Thoracic aorta (tissue), 2 donors: ENCODE measurements around the gene RGL2. TPM values are rescaled to one million over a fixed set of nuclear protein-coding genes. Genes with fewer than 3 reads are reported as not detected.
A peak's percentile ranks its signal among the peaks of the same experiment; 100 is the strongest.

Source experiments
- ATAC-seq: fragments of 150-250 bp; one replicate; pipeline ENCODE4 v1.8.0; 2017; ENCODE audit warnings: low read depth; ENCODE audit not compliant: insufficient number of reproducible peaks, low FRiP score
- DNase-seq: peaks from one replicate; pipeline ENCODE4 v3.0.0-alpha.2; 2020; ENCODE audit warnings: low spot score
- H3K27ac ChIP-seq, 2 donors: fragments of 200-600 bp; sonication (generic); 1 replicate in 1 of 2; 2 replicates in 1 of 2; pipeline ENCODE4 v1.5.1; 2016; ENCODE audit warnings: mild to moderate bottlenecking in 2 of 2, moderate library complexity in 2 of 2
- H3K27me3 ChIP-seq: fragments of 200-600 bp; sonication (generic); replicated peaks from 2 replicates; pipeline ENCODE4 v1.6.0; 2016; ENCODE audit warnings: mild to moderate bottlenecking; ENCODE audit not compliant: insufficient read depth
- H3K36me3 ChIP-seq: fragments of 200-600 bp; sonication (generic); one replicate; pipeline ENCODE4 v1.5.1; 2016
- H3K4me1 ChIP-seq, 2 donors: fragments of 200-600 bp; sonication (generic); 1 replicate in 1 of 2; 2 replicates in 1 of 2; pipeline versions ENCODE4 v1.5.1 to v1.6.0; 2016; ENCODE audit warnings: low read depth in 2 of 2, mild to moderate bottlenecking in 1 of 2; ENCODE audit not compliant: control insufficient read depth in 1 of 2
- H3K4me3 ChIP-seq: fragments of 200-600 bp; sonication (generic); 2 replicates; pipeline ENCODE4 v1.5.1; 2016; ENCODE audit warnings: mild to moderate bottlenecking
- H3K9me3 ChIP-seq: fragments of 200-600 bp; sonication (generic); 2 replicates; pipeline ENCODE4 v1.5.1; 2016
- CTCF ChIP-seq: fragments of 200-600 bp; sonication (generic); IDR thresholded peaks from one replicate; pipeline ENCODE4 v1.5.1; 2019; ENCODE audit warnings: antibody characterized with exemption
- total RNA-seq, 2 donors: library from RNA; depleted of rRNA; stranded (reverse); fragments of >200 nt; gene quantifications; one replicate each; pipeline versions ENCODE4 v1.1.0 to v1.2.3, GENCODE V29; 2016

The RGL2 gene
- total RNA-seq, 2 donors from 2014 or later = 49.9 to 83.5 TPM

- no peak for ATAC-seq
- Histone ChIP-seq H3K27me3 (no peaks in the 10 kb centered on the region), H3K36me3 (peaks cover 3% of the 10 kb centered on the region), H3K27ac (no peak overlapping the region), H3K4me1 (peaks cover 9 to 23% of the 10 kb centered on the region in 2 donors), H3K4me3 (no peak overlapping the region), H3K9me3 (no peaks in the 10 kb centered on the region)
- TF ChIP-seq CTCF = no peak
- no peak for DNase-seq
These were observed 18.2 kb downstream of the RGL2 start for GRCh38 chr6:33280539-33280938.

GRCh38 chr6:33279971-33280511 is 18.7 kb downstream of the RGL2 start:
- TF ChIP-seq CTCF = peak; percentile 24
- ATAC-seq (no peak), DNase-seq (no peak)
- no peaks in the 10 kb centered on the region for H3K9me3 ChIP-seq
- H3K27me3 ChIP-seq = no peaks in the 10 kb centered on the region
- no peak overlapping the region for H3K27ac ChIP-seq
- H3K4me1 ChIP-seq = peaks cover 9 to 25% of the 10 kb centered on the region in 2 donors
- no peak overlapping the region for H3K4me3 ChIP-seq
- peaks cover 3% of the 10 kb centered on the region for H3K36me3 ChIP-seq

- TF ChIP-seq CTCF = no peak
- Histone ChIP-seq H3K27me3 (no peaks in the 10 kb centered on the region), H3K27ac (no peak overlapping the region), H3K4me1 (peaks cover 12 to 29% of the 10 kb centered on the region in 2 donors), H3K9me3 (no peaks in the 10 kb centered on the region), H3K4me3 (no peak overlapping the region), H3K36me3 (peaks cover 7% of the 10 kb centered on the region)
- no peak for DNase-seq
- no peak for ATAC-seq
These were observed 19.5 kb downstream of the RGL2 start for GRCh38 chr6:33279257-33279695.

GRCh38 chr6:33278810-33279209 is 19.9 kb downstream of the RGL2 start:
- no peak for DNase-seq
- peaks cover 10% of the 10 kb centered on the region for H3K36me3 ChIP-seq
- no peak overlapping the region for H3K27ac ChIP-seq
- no peaks in the 10 kb centered on the region for H3K9me3 ChIP-seq
- TF ChIP-seq CTCF = no peak
- H3K4me3 ChIP-seq = no peak overlapping the region
- H3K27me3 ChIP-seq = no peaks in the 10 kb centered on the region
- ATAC-seq = no peak
- peaks cover 16 to 34% of the 10 kb centered on the region in 2 donors for H3K4me1 ChIP-seq

- H3K27ac ChIP-seq = peak overlapping the region in 1 of 2 donors; percentile 95
- H3K36me3 ChIP-seq = peaks cover 10% of the 10 kb centered on the region
- ATAC-seq (no peak), DNase-seq (no peak)
- no peaks in the 10 kb centered on the region for H3K27me3 ChIP-seq
- H3K4me1 ChIP-seq = peaks cover 16 to 38% of the 10 kb centered on the region in 2 donors
- TF ChIP-seq CTCF = no peak
- peak overlapping the region; percentile 86 for H3K4me3 ChIP-seq
- H3K9me3 ChIP-seq = no peaks in the 10 kb centered on the region
These were observed 20.4 kb downstream of the RGL2 start for GRCh38 chr6:33278392-33278741.
